Left cardiac atrium (tissue), 4 donors: ENCODE measurements around the gene HDAC4. TPM values are rescaled to one million over a fixed set of nuclear protein-coding genes. Genes with fewer than 3 reads are reported as not detected.

Experiments used
- ATAC-seq, 2 donors: fragments of 200-7000 bp; cut with Tn5 transposase; one replicate each; pipeline ENCODE4 v1.9.1; 2020; ENCODE audit warnings: mild to moderate bottlenecking in 2 of 2, moderate library complexity in 2 of 2
- DNase-seq: peaks from one replicate; pipeline ENCODE4 v3.0.0-alpha.2; 2020
- intact Hi-C, 2 donors: fragments of 100-400 bp; cut with DNase I; formaldehyde crosslinking; loops; one replicate each; pipeline versions ENCODE4 v1.14.1 to v1.15.1; 2022 to 2023
- total RNA-seq, 2 donors: library from RNA; stranded (reverse); fragmentation: NEBNext Ultra II Directional; extraction: Animal tissue kit (Norgen Biotek cat#: 25700); gene quantifications; one replicate each; pipeline ENCODE4 v1.2.1, GENCODE V29; 2021
- donor health status: DM: no; HTN: yes; CAD: no.
- donor health status: DM: no; HTN: yes; CAD: no; lungs with severe emphysema.
- donor health status: DM: yes; HTN: yes; CAD: no.
- donor health status: Dilated cardiomyopathy.

Gene HDAC4
- total RNA-seq, 2 donors from 2014 or later: 25.6 to 31.2 TPM

- ATAC-seq: no peak
- intact Hi-C loops: no loop called here
- DNase-seq: peak; percentile 7
Observed at GRCh38 chr2:239167766-239168444, 232.9 kb downstream of the HDAC4 start.

DNA sequence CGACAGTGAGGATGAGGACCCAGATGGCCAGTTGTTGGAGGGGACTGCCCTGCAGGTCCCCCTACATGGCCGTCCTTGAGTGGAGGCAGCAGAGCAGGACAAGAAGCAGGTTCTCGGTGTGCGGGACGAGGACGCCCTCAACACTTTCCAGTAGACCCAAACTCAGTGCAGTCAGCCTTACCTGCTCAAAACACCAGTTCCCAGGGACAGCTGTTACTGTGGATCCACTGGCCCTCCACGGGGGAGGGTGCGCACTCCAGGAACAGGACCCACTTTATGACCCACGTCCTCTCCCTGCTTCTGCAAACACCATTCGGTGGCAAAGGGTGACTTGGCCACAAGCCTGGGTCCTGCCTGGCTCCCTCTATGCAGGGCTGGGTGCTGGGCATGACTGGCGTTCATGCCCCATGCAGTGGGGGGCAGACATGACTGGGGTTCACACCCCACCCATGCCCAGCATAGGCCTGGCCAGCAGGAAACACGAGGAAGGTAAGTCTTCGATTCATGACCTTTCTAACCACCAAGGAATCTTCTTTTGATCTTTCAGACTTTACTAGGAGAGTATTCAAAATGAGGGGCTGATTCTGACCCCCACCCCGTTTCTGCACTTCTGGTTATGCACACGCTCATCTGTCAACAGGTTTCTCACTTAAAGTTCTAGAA, 233.7 kb downstream of the HDAC4 start:
- intact Hi-C loops: no loop called here
- ATAC-seq (no peak), DNase-seq (peak; percentile 12)

- intact Hi-C loops: no loop called here
- ATAC-seq: no peak
- peak; percentile 4 for DNase-seq
Observed at GRCh38 chr2:239166201-239166834, 234.5 kb downstream of the HDAC4 start.

DNA sequence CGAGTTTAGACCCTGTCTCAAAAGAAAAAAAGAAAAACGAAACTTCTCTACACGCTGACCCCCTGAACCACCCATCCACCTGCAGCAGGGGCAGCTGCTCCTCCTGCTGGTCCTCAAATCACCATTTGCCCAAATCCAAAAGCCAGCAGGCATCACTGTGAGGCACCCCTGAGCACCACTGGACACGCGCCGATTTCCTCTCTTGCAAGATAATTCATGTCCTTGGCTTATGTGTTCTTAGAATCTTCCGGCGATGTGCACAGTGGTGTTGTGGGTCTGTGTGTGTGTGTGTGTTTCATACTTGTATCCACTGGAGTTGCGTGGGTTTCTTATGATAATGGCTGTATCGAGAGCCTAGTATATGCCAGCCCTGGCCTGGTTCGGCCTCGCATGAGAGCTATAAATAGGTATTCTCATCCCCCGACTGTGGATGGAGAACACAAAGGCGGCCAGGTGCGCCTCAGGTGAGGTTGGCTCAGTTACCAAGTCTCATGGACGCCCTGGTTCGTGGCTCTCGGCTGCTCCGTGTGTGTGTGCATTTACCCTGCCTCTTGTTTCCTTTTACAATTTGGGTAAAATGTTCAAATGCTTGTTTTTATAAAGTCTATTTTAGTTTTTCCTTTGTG, 235.5 kb downstream of the HDAC4 start:
- ATAC-seq: no peak
- DNase-seq: peak; percentile 13
- intact Hi-C loops: no loop called here

- ATAC-seq: no peak
- DNase-seq: peak; percentile 12
- intact Hi-C loops: no loop called here
Observed at GRCh38 chr2:239164335-239164871, 236.4 kb downstream of the HDAC4 start.

GRCh38 chr2:239163688-239164334, 237.0 kb downstream of the HDAC4 start:
- DNase-seq (peak; percentile 12), ATAC-seq (no peak)
- intact Hi-C loops: no loop called here

GRCh38 chr2:239162976-239163687, 237.7 kb downstream of the HDAC4 start:
- ATAC-seq (no peak), DNase-seq (peak; percentile 8)
- intact Hi-C loops: no loop called here

DNA sequence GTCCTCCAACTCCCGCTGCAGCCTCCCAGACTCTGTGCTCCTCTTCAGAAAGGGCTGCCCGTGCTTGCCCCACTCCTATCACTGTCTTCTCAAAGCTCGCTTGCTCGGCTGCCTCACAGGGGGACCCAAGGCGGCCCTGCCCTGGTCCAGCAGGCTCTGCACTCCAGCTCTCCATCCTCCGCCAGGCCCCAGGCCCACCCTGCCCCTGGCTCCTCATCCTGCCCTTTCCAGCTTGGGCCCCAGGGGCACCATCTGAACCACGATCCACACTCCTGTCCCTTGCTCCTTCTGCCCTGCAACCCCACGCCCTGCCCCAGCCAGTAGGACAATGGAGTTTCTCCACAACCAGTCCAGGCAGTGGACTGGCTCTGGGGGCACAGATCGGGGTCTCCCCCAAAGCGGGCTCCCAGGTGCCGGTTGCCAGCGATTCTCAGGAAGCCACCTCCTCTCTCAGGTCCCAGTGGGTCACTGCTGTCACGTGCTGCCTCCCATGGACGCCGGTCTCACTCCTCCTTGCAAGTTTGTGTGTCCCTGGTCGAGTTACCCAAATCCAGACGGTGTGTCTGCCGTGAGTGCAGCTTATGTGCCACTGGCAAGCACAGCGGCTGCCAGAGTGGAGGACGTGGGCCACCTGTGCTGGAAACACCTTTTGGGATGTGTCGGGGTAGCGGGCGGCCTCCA, 238.5 kb downstream of the HDAC4 start:
- DNase-seq (peak; percentile 14), ATAC-seq (no peak)
- intact Hi-C loops: no loop called here

DNA sequence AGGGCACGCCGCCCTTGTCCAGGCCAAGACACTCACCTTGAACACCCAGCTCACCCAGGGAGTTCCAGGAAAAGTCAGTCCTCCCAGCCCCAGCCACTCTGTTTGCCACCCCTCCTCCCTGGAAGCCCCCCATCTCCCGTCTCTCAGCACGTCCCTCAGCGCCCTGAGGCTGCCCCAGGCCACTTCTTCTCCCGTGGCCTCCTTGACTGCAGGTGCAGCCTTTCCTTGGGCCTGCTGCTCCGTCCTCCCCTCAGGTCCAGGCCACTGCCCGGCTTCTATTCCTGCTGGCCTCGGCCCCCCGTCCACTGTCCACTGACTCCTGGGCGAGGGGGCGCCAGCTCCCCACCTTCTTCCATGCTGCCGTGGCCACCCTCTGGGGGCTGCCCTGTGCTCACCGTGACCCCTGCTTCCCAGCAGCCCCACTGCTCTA, 239.1 kb downstream of the HDAC4 start:
- DNase-seq (no peak), ATAC-seq (no peak)
- intact Hi-C loops: no loop called here

DNA sequence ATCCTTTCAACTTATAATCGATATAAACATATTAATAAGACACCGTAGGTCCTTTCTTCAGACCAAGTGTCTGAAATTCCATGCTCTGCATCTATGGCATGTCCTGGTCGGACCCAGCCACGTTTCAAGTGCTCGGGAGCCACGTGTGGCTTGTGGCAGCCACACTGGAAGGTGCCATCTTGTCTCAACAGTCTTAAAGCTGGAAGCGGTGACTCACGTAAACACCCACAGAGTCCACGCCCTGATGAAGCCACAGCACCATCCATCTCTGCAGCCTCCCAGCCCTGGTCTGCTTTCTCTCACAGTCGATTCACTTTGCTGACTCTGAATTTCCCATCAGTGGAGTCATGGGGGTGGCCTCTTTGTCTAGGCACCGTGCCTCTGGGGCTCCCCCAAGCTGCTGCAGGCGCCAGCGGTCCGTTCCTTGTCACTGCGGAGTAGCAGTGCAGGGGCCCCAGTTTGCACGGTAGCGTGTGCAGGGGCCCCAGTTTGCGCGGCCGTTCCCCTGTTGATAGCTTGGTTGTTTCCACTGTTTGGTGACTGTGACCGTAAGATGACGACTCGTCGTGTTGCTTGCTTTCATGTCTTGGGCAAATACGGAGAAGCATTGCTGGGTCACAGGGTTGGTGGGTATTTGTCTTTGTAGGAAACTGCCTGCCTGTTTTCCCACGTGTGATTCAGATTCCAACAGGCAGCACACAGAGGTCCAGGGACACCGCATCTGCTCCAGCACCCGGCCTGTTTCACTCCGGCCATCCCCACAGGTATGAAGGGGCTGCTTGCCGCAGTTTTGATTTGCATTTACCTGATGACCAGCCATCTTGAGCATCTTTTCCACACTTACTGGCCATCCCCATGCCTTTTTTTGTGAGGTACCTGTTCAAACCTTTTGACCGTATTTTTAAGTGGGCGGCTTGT, 240.3 kb downstream of the HDAC4 start:
- intact Hi-C loops: no loop called here
- ATAC-seq: no peak
- peak; percentile 9 for DNase-seq

GRCh38 chr2:239159476-239159911, 241.3 kb downstream of the HDAC4 start:
- DNase-seq (peak; percentile 4), ATAC-seq (no peak)
- intact Hi-C loops: no loop called here

- no peak for ATAC-seq
- no peak for DNase-seq
- intact Hi-C loops: no loop called here
Observed at GRCh38 chr2:239158641-239159475, 242.0 kb downstream of the HDAC4 start.

- intact Hi-C loops: no loop called here
- ATAC-seq (peak in 1 of 2 donors; percentile 54), DNase-seq (peak; percentile 29)
Observed at GRCh38 chr2:239157771-239158170, 243.0 kb downstream of the HDAC4 start.

- intact Hi-C loops: no loop called here
- DNase-seq: peak; percentile 30
- ATAC-seq: no peak
Observed at GRCh38 chr2:239157269-239157668, 243.6 kb downstream of the HDAC4 start.

DNA sequence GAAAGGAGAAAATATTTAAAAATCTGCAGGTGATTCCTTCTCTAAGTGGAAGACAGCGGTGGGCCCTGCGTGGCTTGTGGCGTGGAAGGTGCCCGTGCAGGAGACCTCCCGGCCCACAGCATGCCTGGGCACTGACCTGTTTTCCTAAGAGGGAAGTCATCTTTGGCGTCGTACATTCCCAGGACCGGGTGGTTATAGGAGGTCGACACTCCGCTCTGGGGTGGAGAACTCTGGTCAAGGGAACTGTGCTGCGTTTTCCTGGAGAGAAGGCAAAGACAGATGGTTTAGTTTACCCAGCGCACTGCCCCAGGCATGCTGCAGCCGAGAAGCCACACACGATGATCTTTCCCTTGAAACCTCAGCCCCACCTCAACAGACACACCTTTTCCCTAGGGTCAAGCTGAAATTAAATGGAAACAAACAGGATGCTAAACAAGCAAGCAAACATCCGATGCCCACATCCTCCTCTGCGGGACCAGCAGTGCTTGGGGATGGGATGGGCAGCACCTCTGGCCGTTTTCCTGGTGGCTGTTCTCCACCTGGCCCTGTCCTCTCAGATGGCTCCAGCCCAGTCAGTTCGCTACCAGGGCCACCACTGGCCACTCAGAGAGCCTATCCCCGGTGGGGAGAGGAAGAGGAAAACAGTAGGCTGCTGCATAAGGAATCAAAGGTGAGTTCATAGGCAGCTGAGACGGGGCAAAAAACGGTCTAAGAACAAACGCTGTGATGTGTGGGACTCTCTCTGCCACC, 244.1 kb downstream of the HDAC4 start:
- intact Hi-C loops: no loop called here
- DNase-seq: no peak

More for the DNA sequence above, 244.1 kb downstream of the HDAC4 start:
- ATAC-seq: no peak
